Measurements from ENCODE around the gene FGF23.

- TF ChIP-seq CTCF (IDR thresholded peaks at IDR 0.05; ENCODE audit: insufficient read depth, low read length, poor library complexity, severe bottlenecking) (no peak), EZH2phosphoT487 (conservative IDR thresholded peaks at IDR 0.05; ENCODE audit: low read length) (no peak)
Observed at GRCh38 chr12:4370265-4370664, 9.2 kb downstream of the FGF23 start.

Data from SU-DHL-6 (cell line).